ENCODE results near the gene KCND1.
A peak's percentile ranks its signal among the peaks of the same experiment; 100 is the strongest.
"Not testable (repeated sequence)": the region's sequence is repeated elsewhere in the genome, so short reads cannot be mapped to it uniquely, and the experiment has no call there.

The KCND1 gene

GRCh38 chrX:48971249-48972219, at the start of gene KCND1:
KCND1 (minus strand) TSS chrX:48971844; CDS start chrX:48970271, 1,573 bp downstream.
- DNase-seq = peak in 1 of 2 experiments; percentile 20

GRCh38 chrX:49019599-49020249, 48.1 kb upstream of the KCND1 start:
- no peak for DNase-seq

- no peak for DNase-seq
Measured at GRCh38 chrX:49019050-49019449, 47.4 kb upstream of the KCND1 start.

- peak; percentile 51 to 72 for DNase-seq
Measured at GRCh38 chrX:49003696-49004095, 32.1 kb upstream of the KCND1 start.

GRCh38 chrX:49002091-49002935, 30.7 kb upstream of the KCND1 start, which contains the start of gene GRIPAP1:
GRIPAP1 (minus strand) TSS chrX:49002264; CDS start chrX:49002229, 35 bp downstream.
- peak; percentile 80 to 95 for DNase-seq

GRCh38 chrX:49001521-49002090, 30.0 kb upstream of the KCND1 start:
- DNase-seq = peak; percentile 40 to 51

GRCh38 chrX:49000636-49001035, 29.0 kb upstream of the KCND1 start:
- no peak for DNase-seq

GRCh38 chrX:48999030-48999429, 27.4 kb upstream of the KCND1 start:
- DNase-seq = no peak

- DNase-seq = no peak
Measured at GRCh38 chrX:48998391-48998790, 26.7 kb upstream of the KCND1 start.

GRCh38 chrX:48997865-48998264, 26.2 kb upstream of the KCND1 start:
- no peak for DNase-seq

- no peak for DNase-seq
Measured at GRCh38 chrX:48997455-48997854, 25.8 kb upstream of the KCND1 start.

- DNase-seq = no peak
Measured at GRCh38 chrX:48996969-48997368, 25.3 kb upstream of the KCND1 start.

- no peak for DNase-seq
Measured at GRCh38 chrX:48992341-48992740, 20.7 kb upstream of the KCND1 start.

- DNase-seq = no peak
Measured at GRCh38 chrX:48989483-48989882, 17.8 kb upstream of the KCND1 start.

- DNase-seq = no peak
Measured at GRCh38 chrX:48983896-48984295, 12.3 kb upstream of the KCND1 start.

GRCh38 chrX:48983081-48983480, 11.4 kb upstream of the KCND1 start:
- no peak for DNase-seq

GRCh38 chrX:48981178-48981577, 9.5 kb upstream of the KCND1 start:
- DNase-seq = no peak

GRCh38 chrX:48980341-48980740, 8.7 kb upstream of the KCND1 start:
- DNase-seq = not testable (repeated sequence)

- no peak for DNase-seq
Measured at GRCh38 chrX:48978226-48978625, 6.6 kb upstream of the KCND1 start.

GRCh38 chrX:48976086-48976485, 4.4 kb upstream of the KCND1 start:
- DNase-seq = no peak

GRCh38 chrX:48975541-48975940, 3.9 kb upstream of the KCND1 start:
- no peak for DNase-seq

GRCh38 chrX:48975041-48975440, 3.4 kb upstream of the KCND1 start:
- DNase-seq = no peak

- DNase-seq = no peak
Measured at GRCh38 chrX:48974574-48974973, 2.9 kb upstream of the KCND1 start.

Data from NCI-H526 (cell line).